DMS 273 (cell line): ENCODE data around the gene CUZD1.
A peak's percentile ranks its signal among the peaks of the same experiment; 100 is the strongest.

Source experiments
- DNase-seq: peaks from one replicate; lab custom pipeline; 2025; ENCODE audit not compliant: unreplicated experiment; lab: John Stamatoyannopoulos, UW

The CUZD1 gene

GRCh38 chr10:122815458-122815857 is 30.2 kb downstream of the CUZD1 start:
- DNase-seq = no peak

GRCh38 chr10:122814493-122814892 is 31.2 kb downstream of the CUZD1 start:
- DNase-seq = no peak

- DNase-seq = no peak
Observed at GRCh38 chr10:122812751-122813150, 32.9 kb downstream of the CUZD1 start.

- DNase-seq = no peak
Observed at GRCh38 chr10:122802282-122802681, 43.4 kb downstream of the CUZD1 start.

GRCh38 chr10:122798704-122799231 is 46.9 kb downstream of the CUZD1 start:
- DNase-seq = no peak

- DNase-seq = no peak
Observed at GRCh38 chr10:122796796-122797195, 48.9 kb downstream of the CUZD1 start.

- no peak for DNase-seq
Observed at GRCh38 chr10:122795924-122796323, 49.7 kb downstream of the CUZD1 start.

- DNase-seq = peak; percentile 37
Observed at GRCh38 chr10:122786269-122786668, 59.4 kb downstream of the CUZD1 start.

- DNase-seq = no peak
Observed at GRCh38 chr10:122782911-122783310, 62.7 kb downstream of the CUZD1 start.
